Purkinje cell (primary cell): ENCODE data around the gene EEF1AKMT3. TPM values are rescaled to one million over a fixed set of nuclear protein-coding genes. Genes with fewer than 3 reads are reported as not detected.

Source experiments
- polyA plus RNA-seq: library from polyadenylated mRNA; unstranded; fragments of >200 nt; fragmentation: Nextera tagmentation; gene quantifications from 2 replicates; pipeline ENCODE4 v1.2.1, GENCODE V29; 2014

The EEF1AKMT3 gene
- polyA plus RNA-seq = 2.8 TPM in 1 of 2 replicates, not detected in the other

DNA sequence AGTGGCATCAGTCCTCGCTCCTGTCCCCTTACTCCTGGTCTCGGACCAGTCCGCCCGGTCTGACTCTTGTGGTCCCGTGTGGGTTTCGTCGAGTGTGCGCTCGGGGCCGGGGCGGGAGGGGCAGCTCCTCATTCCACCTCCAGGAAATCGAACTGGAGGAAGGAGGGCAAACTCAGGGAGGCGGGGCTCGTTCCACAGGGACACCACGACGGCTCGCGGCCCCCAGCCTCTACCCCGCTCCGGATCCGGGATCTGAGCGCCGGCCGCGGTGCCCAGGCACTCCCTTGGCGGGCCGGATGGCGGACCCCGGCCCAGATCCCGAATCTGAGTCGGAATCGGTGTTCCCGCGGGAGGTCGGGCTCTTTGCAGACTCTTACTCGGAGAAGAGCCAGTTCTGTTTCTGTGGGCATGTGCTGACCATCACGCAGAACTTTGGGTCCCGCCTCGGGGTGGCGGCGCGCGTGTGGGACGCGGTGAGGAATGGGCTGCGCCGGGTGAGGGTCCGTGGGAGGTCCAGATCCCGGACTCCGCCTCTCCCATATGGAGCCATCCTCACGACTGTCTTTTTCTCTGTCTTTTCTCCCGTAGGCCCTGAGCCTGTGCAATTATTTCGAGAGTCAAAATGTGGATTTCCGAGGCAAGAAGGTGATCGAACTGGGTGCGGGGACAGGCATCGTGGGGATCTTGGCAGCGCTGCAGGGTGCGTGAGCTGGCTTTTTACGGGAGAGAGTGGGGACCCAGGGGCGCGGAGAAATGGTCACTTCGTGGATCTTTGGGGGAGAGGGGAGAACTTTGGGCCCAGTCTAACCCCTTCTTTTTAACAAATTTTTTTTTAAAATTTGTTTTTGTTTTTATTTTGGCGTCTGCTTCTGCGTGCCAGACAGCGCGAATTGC lies at the start of gene EEF1AKMT3:
EEF1AKMT3 (plus strand) TSS at position 186 of the 894 bp plus-strand sequence; CDS start at position 297, 111 bp downstream.

GRCh38 chr12:57738661-57739237 lies 33.7 kb upstream of the EEF1AKMT3 start, which contains the start of gene AGAP2:
AGAP2 (minus strand) TSS chr12:57738742; CDS start chr12:57738246, 496 bp downstream.

DNA sequence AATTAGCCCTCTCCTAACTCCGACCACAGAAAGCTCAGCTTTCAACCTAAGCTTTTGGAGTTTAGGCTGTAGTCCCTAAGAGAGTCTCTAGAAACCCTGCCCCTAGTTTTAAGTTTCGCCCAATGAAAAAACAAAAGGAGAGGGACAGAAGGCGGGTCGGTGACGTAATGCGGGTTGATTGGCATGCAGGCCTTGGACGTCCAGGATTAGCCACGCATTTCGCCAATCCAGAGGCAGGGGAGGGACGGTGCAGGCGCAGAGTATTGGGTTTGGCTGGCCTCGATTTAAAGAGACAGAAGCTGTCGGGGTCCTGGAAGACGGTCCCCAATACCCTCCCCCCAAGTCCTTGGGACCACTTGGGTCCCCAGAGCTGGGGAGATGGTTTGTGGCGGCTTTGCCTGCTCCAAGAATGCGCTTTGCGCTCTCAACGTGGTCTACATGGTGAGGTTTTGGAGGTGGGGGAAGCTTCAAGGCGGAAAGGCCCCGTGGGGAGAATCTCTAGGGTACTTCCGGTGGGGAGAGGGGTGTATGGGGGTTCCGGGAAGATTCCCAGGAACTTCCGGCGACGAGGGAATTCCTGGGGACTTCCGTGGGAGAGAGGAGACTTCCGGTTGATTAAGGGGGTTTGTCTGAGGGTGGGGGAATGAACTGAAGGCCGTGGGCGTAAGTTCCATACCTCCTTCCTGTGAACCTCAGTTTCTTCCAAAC lies 27.5 kb upstream of the EEF1AKMT3 start, which contains the start of gene TSPAN31:
TSPAN31 (plus strand) TSS at position 263 of the 708 bp plus-strand sequence; CDS start at position 379, 116 bp downstream.

DNA sequence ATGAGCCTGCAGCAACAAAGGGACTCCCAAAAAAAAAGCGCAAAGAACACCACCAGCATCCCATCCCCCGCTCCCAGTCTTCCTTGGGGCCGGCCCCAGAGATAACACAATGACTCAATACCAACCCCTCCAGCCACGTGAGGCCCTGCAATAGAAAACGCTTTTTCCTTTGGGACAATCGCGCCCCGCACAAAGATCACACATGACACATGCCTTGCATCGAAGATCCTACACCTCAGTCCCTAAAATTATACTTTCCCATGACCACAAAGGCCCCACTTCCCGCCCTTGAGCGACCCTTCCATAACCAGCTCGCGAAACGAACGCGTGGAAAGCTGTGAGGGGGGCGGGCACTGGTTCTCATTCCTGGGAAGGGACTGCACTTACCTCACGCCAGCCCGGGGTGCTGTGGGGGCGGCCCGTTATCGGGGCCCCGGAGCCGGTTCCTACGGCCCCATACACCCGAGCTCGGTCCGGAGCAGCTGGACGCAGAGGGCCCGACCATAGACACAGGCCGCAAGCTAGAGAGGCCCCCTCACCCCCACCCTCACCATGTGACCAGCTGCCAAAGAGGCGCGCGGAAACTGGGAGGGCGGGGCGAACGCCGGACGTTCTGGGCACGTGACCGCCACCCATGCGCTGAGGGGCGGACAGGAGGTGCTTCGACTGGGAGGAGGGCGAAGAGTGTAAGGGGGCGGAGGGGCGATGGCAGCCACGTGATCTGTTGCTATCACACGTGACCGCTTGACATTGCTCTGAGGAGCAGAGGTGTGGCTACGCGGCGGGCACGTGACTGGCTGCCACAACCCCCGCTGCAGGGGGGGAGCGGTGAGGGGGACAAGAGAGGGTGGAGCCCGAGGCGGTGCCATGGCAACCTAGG lies 20.4 kb upstream of the EEF1AKMT3 start, which contains the start of gene CDK4:
CDK4 (minus strand) TSS at position 523 of the 880 bp plus-strand sequence. CDS start 593 bp downstream, outside the sequence.

GRCh38 chr12:57754411-57755193 lies 17.8 kb upstream of the EEF1AKMT3 start, which contains the start of gene MARCHF9:
MARCHF9 (plus strand) TSS chr12:57755103; CDS start chr12:57755529, 426 bp downstream.

DNA sequence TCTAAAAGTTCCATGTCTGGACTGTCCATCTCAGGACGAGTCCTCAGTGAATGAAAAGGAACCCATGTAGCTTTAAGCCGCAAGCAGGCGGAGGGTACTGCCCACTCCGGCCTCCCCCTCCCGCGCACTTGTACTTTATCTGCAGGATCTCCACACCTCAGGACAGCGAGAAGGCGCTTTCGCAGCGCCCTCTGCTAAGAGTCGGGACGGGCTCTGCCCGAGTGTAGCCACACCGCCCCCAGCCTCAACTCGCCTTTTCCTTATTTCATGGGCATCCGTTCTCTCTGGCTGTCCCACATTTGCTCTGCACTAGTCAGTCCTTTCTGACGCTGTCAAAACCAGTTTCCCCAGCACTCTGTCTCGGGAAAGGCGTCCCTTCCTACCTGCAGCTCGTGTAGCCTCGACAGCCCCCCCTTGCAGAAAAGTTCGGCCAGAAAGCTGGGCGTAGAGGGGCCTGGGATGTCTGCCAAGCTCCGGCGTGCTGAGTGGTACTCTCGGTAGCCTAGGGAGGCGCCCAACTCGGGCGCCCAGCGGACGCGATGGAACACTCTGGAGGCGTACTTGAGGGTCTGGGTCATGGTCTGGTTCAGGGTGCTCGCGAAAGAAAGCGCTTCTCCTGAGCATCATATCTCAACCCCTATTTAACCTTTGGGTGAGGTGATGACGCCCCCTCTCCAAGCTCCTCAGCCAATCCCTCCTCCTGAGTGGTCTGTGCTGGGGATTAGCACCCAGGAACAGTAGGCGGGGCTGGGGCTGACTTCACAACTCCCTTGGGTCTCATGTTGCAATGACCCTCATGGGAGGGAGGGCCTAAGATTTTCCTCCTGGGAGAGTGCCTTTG lies 5.7 kb upstream of the EEF1AKMT3 start, which contains the start of gene CYP27B1:
CYP27B1 (minus strand) TSS at position 615 of the 841 bp plus-strand sequence; CDS start at position 578, 37 bp downstream.

DNA sequence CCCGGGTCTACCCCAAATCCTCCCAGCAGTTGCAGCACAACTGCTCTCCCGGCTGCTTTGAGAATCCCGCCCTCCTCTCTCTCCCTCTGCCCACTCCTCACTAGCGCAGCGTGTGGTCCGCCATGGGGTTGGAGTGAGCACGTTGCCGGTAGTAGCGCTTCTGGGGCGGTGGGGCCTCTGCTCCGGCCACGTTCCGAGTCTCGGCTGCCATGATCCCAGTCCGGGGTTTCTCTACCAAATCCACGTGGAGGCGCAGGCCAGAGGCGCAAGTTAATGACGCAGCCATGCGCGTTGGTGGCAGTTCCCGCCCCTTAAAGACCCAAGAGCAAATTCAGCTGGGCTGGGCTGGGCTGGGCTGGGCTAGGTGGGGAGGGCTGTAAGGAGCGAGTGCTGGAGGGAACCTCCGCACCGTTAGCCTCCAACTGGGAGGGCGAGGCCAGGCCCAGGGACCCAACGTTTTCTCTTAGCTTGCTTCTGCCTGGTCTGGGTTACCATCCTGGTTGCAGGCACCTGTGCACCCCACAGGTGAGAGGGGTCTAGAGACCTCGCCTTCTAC lies 463 bp upstream of the EEF1AKMT3 start, which contains the start of gene METTL1:
METTL1 (minus strand) TSS at position 233 of the 556 bp plus-strand sequence; CDS start at position 211, 22 bp downstream.

GRCh38 chr12:57782608-57783465 lies 10.4 kb downstream of the EEF1AKMT3 start, which contains the start of gene TSFM:
TSFM (plus strand) TSS chr12:57782787; CDS start chr12:57782802, 15 bp downstream.

Other genes starting within 250 kb of the EEF1AKMT3 start
- gene MBD6, start 249.8 kb upstream of the EEF1AKMT3 start, polyA plus RNA-seq = 1.6 and 3.4 TPM in 2 replicates
- 111 and 115 TPM in 2 replicates for gene DCTN2, start 225.4 kb upstream of the EEF1AKMT3 start, polyA plus RNA-seq
- gene KIF5A, start 222.6 kb upstream of the EEF1AKMT3 start, polyA plus RNA-seq = 24.5 and 60.6 TPM in 2 replicates
- 81.0 and 95.3 TPM in 2 replicates for gene PIP4K2C, start 181.4 kb upstream of the EEF1AKMT3 start, polyA plus RNA-seq
- gene DTX3, start 167.8 kb upstream of the EEF1AKMT3 start, polyA plus RNA-seq = 3.7 and 5.3 TPM in 2 replicates
- gene ARHGEF25, start 161.2 kb upstream of the EEF1AKMT3 start, polyA plus RNA-seq = not detected in 2 replicates
- 39.3 and 50.4 TPM in 2 replicates for gene B4GALNT1, start 139.4 kb upstream of the EEF1AKMT3 start, polyA plus RNA-seq
- gene OS9, start 78.5 kb upstream of the EEF1AKMT3 start, polyA plus RNA-seq = 32.1 and 60.1 TPM in 2 replicates
- gene AGAP2, start 33.9 kb upstream of the EEF1AKMT3 start, polyA plus RNA-seq = 0.48 and 1.8 TPM in 2 replicates
- 26.6 and 52.7 TPM in 2 replicates for gene TSPAN31, start 27.6 kb upstream of the EEF1AKMT3 start, polyA plus RNA-seq
- 11.2 and 14.3 TPM in 2 replicates for gene CDK4, start 20.3 kb upstream of the EEF1AKMT3 start, polyA plus RNA-seq
- 2.4 TPM in 1 of 2 replicates, not detected in the other for gene MARCHF9, start 17.5 kb upstream of the EEF1AKMT3 start, polyA plus RNA-seq
- not detected in 2 replicates for gene CYP27B1, start 5.5 kb upstream of the EEF1AKMT3 start, polyA plus RNA-seq
- gene METTL1, start 509 bp upstream of the EEF1AKMT3 start, polyA plus RNA-seq = 19.2 and 33.9 TPM in 2 replicates
- gene TSFM, start 10.2 kb downstream of the EEF1AKMT3 start, polyA plus RNA-seq = 71.2 and 79.6 TPM in 2 replicates
- 0.22 and 1.2 TPM in 2 replicates for gene AVIL, start 46.1 kb downstream of the EEF1AKMT3 start, polyA plus RNA-seq
- gene CTDSP2, start 74.1 kb downstream of the EEF1AKMT3 start, polyA plus RNA-seq = 3.3 and 4.2 TPM in 2 replicates
- 10.2 and 13.2 TPM in 2 replicates for gene ATP23, start 169.0 kb downstream of the EEF1AKMT3 start, polyA plus RNA-seq